Mucosa of gallbladder (tissue), 1 donor: ENCODE results near the gene LMBRD1. TPM values are rescaled to one million over a fixed set of nuclear protein-coding genes. Genes with fewer than 3 reads are reported as not detected.
"Not testable (repeated sequence)": the region's sequence is repeated elsewhere in the genome, so short reads cannot be mapped to it uniquely, and the experiment has no call there.

ENCODE experiments used
- DNase-seq: peaks from one replicate; pipeline ENCODE4 v3.0.0-alpha.2; 2020; ENCODE audit warnings: low spot score
- total RNA-seq: library from RNA; stranded (reverse); gene quantifications from one replicate; pipeline ENCODE4 v1.2.1, GENCODE V29; 2021
- donor health status: DM: no; HTN: no; CAD: no.

Gene LMBRD1
- total RNA-seq, 1 donor from 2014 or later = 106 TPM

DNA sequence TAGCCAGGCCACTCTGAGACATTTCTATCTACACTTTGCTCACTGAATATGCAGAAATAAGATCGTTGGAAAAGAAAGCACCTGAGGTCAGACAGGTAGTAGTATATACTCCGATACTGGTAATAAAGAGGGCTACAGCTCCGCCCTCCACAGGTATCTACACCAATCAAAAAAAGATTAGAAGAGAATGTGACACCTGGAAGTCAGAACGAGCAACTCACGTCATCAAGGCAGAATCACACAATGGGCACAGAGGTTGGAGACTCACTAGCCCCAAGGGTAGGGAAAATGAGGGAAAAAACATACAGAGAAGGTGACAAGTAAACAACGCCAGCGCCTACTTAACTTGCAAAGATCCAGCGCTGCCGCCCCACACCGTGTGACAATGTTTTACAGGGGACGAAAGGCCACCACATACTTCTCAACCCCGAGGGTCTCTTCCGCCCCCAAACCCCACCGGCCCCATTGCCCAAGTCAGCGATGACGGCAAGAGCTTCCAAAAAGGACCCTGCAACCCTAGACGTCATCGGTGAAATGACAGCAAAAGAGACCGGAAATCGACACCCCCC is 653 bp downstream of the LMBRD1 start:
- peak; percentile 75 for DNase-seq

DNA sequence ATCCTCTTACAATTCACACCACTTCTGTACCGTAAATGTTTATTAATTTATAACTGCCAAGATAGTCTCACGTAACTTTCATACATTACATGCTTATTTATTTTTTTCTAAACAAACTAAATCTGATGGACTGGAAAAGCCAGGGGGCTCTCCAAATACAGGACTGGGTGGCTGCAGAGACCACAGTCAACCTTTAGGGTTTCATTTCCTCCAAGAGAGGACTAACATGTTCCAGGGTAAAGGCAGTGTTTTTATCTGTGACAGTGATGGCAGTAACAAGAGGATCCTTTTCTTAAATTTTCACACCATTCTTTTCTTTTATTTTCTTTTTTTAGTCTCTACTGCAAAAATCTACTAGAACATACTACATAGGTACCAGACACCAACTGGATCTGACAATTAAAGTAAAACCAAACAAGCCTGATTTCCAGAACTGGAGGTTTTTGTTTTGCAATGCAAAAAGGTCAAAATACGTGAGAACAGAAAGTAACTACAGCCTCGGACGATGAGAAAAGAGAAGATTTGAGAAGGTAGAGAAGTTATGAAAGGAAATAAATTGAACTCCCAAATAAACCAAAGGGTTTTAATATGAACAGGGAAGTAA is 1.2 kb downstream of the LMBRD1 start:
- DNase-seq = no peak

DNA sequence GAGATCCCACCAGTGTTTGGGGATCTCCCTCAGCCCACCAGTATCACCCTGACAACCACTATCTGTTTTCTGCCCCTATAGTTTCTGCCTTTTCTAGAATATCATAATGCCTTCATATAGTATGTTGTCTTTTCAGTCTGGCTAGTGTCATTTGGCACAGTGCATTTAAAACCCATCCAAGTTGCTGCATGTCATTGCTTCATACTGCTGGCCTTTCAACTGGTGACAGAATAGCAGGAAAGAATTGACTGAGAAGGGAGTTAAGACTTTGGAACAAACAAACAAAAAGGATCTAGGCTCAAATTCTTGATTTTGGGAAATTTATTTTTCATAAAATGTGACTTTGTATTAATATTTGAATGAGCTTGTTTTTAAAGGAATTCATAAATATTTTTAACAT is 4.5 kb downstream of the LMBRD1 start:
- DNase-seq = no peak

DNA sequence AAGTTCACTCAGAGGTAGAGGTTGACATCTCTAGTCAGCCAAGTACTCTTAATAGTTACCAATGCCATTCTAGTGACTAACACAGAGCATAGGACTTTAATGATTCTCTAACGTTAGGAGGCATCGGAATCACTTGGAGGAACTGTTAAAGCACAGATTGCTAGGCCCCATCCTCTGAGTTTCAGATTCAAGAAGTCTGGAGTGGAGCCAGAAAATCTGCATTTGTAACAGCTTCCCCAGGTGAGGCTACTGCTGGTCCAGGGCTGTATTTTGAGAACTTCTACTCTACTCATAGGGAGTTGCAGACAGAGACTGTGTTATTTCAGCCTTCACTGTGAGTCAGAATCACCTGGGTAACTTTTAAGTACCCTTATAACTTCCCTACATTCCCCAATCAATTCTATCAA is 5.7 kb downstream of the LMBRD1 start:
- no peak for DNase-seq

DNA sequence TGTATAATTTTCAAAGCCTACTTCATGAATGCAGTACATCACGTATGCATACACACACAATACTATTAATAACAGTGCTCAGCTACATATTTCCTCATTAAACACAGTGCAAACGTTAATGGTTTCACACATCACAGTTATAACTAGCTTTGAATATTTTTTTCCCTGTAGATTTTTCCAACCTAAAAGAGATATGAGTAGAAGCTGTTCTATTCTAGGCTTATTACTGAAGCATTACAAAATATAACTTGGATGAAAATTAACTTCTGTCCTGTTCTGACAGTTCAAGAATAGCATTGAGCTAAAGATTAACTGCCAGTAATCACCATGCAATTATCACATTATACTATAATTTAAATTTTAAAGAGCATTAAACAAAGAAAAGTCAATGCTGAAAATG is 6.2 kb downstream of the LMBRD1 start:
- no peak for DNase-seq

DNA sequence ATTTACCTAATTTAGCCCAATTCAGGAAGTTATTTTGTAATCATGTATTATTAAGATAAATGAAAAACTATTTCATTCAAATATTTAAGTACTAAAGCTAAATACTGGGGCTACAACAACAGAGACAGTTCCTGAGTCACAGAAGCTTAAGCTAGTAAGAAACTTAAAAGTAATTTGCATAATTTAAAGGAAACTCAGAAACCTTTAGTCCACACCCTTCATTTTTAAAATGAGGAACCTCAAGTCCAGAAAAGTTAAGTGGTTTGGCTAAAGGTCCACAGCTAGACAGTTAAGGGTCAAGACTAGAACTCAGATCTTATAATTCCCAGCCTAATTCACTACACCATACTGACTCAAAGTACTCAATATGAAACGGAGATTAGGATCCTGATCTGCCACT is 7.2 kb downstream of the LMBRD1 start:
- DNase-seq = no peak

DNA sequence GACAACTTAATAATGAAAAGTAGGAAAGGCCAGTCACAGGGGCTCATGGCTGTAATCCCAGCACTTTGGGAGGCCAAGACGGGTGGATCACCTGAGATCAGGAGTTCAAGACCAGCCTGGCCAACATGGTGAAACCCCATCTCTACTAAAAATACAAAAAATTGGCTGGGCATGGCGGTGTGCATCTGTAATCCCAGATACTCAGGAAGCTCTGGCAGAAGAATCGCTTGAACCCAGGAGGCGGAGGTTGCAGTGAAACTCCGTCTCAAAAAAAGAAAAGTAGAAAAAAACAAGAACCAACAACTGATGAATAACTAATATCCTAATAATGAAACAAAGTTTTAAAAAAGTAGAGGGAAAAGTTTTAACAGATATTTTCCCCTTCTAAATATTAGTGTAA is 9.4 kb downstream of the LMBRD1 start:
- DNase-seq = not testable (repeated sequence)

DNA sequence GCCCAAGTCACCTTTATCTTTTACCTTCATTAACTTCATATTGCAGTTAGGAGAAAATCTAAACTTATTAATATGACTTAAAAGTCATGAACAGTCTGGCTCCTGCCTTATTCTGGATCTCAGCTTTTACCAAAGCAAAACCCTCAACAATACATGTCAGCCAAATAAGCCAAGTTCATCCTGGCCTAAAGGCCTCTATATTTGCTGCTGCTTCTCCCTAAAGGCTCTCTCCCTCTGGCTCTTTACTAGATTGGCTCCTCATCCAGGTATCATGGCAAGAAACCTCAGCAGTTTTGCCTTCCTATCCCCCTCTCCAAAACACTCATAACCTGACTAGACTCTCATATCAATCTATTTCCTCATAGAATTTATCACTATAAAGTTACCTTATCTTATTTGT is 11.1 kb downstream of the LMBRD1 start:
- no peak for DNase-seq

DNA sequence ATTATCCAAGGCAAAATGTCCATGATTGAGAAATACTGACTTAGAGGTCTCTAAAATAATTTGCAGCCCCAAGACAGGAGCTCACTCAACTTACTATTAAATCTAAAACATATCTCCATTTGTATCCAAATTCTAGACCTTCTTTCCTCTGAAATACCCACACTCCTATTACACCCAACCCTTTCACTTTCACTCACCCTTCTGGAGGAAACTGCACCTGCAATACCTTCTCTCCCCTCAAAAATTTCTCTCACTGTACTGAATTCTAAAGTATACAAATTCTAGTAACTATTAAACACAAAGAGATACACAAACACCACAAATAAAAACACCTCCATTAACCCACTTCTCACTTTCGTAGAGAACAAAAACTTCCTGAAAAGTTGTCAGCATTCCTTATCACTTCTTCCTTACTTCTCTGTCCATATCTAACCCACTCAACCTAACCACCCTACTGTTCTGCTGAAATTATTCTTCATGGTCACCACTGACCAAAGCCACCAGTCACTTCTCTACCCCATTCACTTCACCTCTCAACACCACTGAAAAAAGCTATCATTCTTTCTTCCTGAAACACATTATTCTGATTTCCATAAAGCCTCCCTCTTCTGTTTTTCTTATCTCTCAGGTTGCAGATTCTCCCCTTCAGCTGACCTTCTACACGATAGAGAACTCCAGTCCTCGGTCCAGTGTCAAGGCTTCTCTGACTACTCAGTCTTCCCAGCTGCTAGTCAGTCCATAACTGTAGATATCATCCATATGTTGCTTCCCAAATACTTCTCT is 12.0 kb downstream of the LMBRD1 start:
- DNase-seq = no peak

DNA sequence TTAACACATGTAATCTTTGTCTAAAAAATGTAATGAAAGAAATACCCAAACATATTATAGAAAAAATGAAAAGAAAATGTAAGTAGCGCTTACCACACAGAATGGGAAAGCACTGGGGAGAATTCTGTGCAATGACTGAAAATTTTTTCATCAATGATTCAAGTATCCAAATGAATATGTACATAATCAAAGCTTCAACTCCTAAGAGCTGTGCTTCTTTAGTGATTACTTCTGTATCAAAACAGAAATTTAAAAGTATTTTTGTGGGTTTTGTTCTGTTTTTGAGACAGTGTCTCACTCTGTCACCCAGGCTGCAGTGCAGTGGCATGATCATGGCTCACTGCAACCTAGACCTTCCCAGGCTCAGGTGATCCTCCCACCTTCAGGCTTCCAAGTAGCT is 13.7 kb downstream of the LMBRD1 start:
- DNase-seq = no peak

DNA sequence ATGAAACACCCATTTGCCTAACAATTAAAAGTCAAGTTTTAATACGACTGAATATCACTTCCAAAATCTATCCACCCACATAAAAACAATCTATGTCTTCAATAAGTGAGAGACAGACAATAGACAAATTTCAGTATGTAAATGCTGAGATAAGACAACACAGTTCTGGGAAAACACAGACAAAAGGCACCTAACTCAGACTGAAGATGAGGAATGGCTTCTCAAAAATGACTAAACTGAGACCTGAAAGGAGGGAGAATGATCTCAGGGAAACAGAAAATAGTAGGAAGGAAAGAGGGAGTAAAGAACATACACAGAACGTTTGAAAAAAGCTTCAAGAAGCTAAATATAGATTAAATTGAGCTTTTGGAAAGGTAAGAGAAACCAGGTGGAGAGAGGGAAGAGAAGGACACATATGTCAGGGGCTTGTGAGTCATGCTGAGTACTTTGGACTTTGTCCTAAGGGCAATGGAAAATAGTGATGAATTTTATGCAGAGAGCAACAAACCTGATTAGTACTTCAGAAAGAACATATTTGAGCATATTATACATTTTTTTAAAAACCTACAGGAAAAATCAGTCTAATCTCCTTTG is 16.1 kb downstream of the LMBRD1 start:
- DNase-seq = peak; percentile 47

DNA sequence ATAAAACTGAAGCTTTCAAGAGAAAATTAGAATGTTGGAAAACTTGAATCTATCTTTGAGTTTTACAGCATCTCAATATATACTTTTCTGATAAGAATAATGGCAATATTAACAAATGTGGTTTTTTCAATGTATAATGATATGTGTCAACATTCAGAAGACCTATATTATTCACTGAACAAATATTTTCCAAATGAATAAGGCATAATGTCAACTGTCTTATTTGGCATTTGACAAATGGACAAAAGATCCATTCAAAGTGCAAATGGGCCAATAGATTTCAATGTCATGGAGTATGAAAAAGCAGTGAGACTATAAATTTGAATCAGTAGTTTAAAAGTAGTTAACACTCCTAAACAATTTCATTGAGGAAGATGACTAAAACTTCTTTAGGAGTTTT is 20.9 kb downstream of the LMBRD1 start:
- DNase-seq = no peak

DNA sequence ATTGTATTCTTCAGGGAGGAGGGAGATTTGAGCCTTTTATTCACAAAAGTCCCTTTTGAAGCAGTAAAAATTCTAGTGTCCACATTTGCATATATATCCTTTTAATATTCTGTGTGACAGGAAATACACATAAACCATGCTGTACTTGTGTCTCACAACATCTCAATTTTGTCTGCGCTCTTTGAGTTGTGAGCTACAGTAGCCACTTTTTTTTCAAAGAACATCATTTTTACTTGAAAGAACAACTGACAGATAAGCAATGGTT is 21.3 kb downstream of the LMBRD1 start:
- DNase-seq = no peak

DNA sequence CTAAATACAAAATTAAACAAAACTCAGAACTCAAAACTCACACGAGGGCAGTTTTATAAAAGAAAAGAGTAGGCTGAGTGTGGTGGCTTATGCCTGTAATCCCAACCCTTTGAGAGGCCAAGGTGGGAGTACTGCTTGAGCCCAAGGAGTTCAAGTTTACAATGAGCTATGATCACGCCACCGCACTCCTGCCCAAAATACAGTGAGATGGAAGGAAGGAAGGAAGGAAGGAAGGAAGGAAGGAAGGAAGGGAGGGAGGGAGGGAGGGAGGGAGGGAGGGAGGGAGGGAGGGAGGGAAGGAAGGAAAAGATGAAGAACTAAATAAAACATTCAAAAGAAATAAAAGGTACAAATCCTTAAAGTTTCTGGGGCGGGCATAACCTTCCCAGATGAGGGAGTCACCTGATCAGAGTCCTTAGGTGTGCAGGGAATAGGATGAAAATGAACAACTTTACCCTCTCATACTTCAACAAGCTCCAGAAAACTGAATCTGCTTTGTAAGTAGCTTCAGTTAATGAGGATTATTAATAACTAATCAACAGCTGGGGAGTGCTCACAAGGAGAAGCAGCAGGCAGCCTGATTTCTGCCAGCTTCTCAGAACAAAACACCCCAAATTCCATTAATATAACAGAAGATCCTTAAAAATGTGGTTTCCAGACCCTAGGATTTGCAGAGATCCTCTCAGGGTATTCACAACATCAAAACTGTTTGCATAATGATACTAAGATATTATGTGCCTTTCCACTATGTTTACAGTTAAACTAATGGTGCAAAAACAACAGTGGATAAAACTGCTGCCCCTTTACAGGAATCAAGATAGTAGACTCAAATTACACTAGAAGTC is 21.8 kb downstream of the LMBRD1 start:
- no peak for DNase-seq

DNA sequence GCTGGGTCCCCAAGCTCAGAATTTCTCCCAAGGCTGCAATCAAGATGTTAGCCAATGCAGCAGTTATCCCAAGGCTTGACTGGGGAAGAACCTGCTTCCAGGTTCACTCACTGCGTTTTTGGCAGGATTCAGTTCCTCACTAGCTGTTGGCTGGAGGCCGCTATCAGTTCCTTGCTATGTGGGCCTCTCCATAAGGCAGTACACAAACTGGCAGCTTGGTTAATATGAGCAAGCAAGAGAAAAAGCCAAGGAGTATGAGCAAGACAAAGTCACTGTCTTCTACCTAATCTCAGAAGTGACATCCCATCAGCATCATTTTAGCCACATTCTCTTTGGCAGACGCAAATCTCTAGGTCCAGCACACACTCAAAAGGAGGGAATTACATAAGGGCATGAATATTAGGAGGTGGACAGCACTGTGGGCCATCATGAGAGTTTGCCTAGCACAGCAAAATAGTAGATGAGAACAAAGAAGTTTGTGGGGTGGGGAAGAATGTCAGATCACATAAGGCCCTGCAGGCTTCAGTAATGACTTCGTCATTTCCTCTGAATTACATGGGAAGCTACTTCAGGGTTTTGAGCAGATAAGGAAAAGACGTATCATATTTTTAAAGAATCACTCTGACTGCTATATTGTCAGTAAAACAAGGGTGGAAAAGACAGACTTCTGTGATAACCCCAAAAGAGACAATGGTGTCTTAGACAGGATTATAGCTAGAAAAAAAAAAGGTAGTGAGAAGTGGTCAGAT is 25.5 kb downstream of the LMBRD1 start:
- DNase-seq = no peak

DNA sequence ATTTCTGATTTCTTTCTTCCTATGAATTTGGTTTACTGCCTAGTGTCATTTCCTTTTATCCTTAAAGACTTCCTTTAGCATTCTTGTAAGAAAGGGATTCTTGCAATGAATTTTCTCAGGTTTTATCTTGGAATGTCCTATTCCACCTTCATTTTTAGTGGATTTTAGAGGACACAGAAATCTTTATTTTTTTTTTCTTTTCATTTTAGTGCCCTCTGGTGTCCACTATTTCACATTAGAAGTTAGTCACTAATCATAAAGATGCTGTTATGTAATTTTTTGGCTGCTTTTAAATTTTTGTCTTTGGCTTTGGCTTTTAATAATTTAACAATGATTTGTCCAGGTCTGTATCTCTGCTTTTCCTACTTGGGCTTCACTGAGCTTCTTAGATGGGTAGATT is 28.1 kb downstream of the LMBRD1 start:
- no peak for DNase-seq

DNA sequence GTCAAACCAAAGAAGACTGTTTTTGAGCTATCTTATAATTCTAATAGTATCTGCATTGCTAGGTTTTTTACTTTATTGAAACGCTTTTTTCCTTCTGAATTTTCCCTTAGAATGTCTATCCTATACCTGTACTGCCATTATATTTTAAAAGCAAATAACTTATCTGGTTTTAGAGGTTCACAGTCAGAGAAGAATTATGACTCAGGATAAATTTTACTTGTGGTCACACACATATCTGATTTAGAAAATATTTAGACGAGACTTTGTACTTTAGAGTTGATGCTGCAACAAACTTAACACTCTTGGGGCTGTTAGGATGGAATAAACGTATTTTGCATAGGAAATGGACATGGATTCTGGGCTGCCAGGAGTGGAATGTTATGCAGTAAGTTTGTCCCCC is 33.0 kb downstream of the LMBRD1 start:
- no peak for DNase-seq

DNA sequence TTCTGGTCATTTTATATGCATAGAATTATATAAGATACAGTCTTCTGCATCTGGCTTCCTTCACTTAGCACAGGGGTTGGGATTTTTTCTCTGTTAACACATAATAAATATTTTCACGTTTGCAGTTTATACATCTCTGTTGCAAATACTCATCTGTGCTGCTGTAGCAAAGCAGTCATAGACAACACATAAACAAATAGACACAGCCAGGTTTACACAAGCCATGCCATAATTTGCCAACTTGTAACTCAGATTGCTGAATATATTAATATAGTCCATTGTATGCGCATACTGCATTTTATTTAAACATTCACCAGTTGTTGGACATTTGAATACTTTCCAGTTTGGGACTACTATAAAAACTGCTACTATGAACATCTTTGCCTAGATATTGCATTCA is 35.0 kb downstream of the LMBRD1 start:
- DNase-seq = no peak

DNA sequence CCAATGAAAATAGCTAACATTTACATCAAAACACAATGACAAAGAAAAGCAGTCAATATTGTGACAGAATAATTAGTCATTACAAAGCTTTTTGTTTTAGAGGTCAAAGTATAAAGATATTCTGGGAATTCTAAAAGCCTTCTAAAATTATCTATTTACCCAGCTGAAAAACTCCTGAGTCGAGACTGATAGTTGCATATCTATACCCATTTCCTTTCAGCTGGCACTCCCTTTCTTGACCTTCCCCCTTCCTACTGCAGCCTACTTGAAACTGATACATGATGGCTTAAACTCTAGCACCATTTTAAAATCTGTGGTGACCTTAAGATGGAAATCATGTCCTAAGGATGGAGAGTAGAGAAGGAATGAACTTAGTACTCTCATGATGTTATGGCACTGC is 38.6 kb downstream of the LMBRD1 start:
- no peak for DNase-seq

DNA sequence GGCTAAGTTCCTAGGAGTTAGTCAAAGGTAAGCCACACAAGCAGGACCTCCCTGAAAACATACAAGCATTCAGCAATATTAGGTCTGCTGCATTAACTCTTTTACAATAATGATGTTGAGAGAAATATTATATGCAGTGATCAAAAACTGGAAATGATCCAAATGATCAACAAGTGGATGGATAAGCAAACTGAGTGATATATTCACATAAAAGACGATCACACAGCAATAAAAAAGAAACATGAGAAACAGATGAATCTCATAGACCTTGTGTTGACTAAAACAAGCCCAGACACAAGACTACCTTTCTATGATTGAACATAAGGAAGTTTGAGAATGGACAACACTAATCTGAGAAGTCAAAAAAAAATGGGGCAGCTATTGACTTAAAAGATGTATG is 39.9 kb downstream of the LMBRD1 start:
- DNase-seq = no peak

DNA sequence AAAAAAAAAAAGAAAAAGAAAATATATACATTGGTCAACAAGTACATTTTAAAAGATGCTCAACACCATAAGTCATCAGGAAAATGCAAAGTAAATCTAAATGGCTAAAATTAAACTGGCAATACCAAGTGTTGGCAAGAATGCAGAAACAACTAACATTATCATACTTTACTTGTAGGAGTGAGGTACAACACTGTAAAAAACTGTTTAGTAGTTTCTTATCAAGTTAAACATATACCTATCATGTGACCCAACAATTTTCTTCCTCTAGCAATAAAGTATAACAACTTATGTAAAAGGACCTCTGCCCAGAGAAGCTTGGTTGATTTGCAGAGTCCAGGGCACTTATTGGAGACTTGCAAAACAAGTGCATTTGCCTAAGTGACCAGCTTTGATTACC is 40.4 kb downstream of the LMBRD1 start:
- DNase-seq = no peak

DNA sequence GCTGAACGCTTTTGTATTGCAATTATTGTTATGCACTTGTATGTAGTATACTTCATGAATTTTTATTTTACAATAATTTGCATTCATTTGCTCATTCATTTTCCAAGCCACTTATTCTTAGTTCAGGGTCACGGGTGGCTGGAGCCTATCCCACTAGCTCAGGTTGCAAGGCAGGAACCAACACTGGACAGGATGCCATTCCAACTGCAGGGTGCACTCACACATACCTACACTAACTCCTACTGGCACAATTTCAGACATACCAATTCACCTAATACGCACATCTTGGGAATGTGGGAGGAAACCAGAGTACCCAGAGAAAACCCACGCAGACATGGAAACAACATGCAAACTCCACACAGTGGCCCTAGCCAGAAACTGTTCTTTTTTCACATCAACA is 61.8 kb downstream of the LMBRD1 start:
- no peak for DNase-seq
